ENCODE data around the gene VPS37D.

GRCh38 chr7:73700581-73701134 is 33.0 kb downstream of the VPS37D start:
- TF ChIP-seq ZNF274 (IDR thresholded peaks at IDR 0.05; ENCODE audit: low read depth, low read length) (no peak), YY1 (IDR thresholded peaks at IDR 0.05; ENCODE audit: insufficient read depth, insufficient read length) (no peak), SUZ12 (IDR thresholded peaks at IDR 0.05; ENCODE audit: extremely low read depth, insufficient read depth, insufficient read length) (no peak)

Measured in NT2/D1 (cell line).